Hepatocyte (in vitro differentiated cells): Measurements from ENCODE around the gene IPO5.

ENCODE experiments used
- CTCF ChIP-seq: fragments of 200-600 bp; sonication (generic); IDR thresholded peaks from 2 replicates; pipeline ENCODE4 v1.5.1; 2016; ENCODE audit warnings: antibody characterized with exemption, mild to moderate bottlenecking; ENCODE audit not compliant: poor library complexity
- EZH2 ChIP-seq: fragments of 200-600 bp; sonication (generic); IDR thresholded peaks from 2 replicates; pipeline ENCODE4 v1.6.1; 2016; ENCODE audit warnings: antibody characterized with exemption, mild to moderate bottlenecking, borderline replicate concordance

DNA sequence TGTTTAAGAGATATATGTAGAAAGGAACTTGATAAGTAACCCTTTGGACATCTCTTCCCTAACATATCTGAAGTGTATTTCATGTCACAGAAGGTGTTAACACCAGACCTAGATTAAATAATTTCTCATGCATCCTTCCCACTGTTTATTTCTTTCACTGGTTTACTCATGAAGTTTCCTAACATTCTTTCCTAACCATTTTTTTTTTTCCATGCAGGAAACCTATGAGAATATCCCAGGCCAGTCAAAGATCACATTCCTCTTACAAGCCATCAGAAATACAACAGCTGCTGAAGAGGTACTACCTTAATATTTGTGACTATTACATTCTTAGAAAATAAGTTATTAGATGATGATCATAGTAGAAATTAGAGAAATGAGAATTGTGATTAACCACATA lies 28.8 kb downstream of the IPO5 start:
- TF ChIP-seq CTCF (no peak), EZH2 (no peak)
